ENCODE measurements around the gene CRIP2. TPM values are rescaled to one million over a fixed set of nuclear protein-coding genes. Genes with fewer than 3 reads are reported as not detected.

Gene CRIP2
- total and polyA plus RNA-seq, 2 of the 13 experiments (the other 11 are each of a cell fraction or from before 2014, with no cell fraction given) = 31.6 to 37.9 TPM

DNA sequence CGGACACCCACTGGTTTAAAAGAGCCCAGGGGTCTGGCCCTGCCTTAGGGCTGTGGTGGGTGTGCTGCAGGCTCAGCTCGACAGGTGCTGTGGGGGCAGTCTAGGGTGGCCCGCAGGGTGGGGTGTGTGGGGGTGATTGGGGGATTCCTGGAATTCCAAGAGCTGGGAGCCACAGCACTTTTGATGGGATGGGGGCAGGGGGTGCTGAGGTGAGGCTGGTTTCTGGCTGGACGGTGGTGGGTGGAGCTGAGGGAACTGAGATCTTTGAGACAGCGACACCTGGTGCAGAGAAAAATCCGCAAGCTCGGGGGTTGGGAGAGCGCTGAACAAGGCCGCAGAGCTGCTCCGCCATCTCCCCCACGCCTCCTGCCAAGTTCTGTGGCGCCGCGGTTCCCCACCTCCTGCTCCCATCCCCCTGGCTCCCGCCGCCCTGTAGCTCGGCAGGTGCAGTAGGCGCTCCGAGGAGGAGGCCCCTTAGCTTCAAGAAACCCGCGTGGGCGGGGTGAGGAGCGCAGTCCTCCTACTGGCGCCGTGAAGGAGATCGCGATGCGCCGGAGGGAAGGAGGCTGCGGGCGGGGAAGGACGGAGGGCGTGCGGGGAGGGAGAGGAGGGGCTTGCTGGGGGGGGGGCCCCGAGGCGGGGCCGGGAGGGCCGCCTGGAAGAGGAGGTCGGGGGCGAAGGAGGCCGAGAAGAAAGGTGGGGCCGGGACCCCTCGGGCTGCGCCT is 15.1 kb downstream of the CRIP2 start (continued):
- TF ChIP-seq, protein P1, sequence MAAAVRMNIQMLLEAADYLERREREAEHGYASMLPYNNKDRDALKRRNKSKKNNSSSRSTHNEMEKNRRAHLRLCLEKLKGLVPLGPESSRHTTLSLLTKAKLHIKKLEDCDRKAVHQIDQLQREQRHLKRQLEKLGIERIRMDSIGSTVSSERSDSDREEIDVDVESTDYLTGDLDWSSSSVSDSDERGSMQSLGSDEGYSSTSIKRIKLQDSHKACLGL (CRISPR knock-in tag; IDR thresholded peaks at IDR 0.05) = 0 out of 2 replicates have a peak, but pooled peaks have one; percentile 27
- TF ChIP-seq, protein P2, sequence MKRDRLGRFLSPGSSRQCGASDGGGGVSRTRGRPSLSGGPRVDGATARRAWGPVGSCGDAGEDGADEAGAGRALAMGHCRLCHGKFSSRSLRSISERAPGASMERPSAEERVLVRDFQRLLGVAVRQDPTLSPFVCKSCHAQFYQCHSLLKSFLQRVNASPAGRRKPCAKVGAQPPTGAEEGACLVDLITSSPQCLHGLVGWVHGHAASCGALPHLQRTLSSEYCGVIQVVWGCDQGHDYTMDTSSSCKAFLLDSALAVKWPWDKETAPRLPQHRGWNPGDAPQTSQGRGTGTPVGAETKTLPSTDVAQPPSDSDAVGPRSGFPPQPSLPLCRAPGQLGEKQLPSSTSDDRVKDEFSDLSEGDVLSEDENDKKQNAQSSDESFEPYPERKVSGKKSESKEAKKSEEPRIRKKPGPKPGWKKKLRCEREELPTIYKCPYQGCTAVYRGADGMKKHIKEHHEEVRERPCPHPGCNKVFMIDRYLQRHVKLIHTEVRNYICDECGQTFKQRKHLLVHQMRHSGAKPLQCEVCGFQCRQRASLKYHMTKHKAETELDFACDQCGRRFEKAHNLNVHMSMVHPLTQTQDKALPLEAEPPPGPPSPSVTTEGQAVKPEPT (CRISPR knock-in tag; IDR thresholded peaks at IDR 0.05; ENCODE audit: low read depth) = no peak
- TF ChIP-seq, protein P3, sequence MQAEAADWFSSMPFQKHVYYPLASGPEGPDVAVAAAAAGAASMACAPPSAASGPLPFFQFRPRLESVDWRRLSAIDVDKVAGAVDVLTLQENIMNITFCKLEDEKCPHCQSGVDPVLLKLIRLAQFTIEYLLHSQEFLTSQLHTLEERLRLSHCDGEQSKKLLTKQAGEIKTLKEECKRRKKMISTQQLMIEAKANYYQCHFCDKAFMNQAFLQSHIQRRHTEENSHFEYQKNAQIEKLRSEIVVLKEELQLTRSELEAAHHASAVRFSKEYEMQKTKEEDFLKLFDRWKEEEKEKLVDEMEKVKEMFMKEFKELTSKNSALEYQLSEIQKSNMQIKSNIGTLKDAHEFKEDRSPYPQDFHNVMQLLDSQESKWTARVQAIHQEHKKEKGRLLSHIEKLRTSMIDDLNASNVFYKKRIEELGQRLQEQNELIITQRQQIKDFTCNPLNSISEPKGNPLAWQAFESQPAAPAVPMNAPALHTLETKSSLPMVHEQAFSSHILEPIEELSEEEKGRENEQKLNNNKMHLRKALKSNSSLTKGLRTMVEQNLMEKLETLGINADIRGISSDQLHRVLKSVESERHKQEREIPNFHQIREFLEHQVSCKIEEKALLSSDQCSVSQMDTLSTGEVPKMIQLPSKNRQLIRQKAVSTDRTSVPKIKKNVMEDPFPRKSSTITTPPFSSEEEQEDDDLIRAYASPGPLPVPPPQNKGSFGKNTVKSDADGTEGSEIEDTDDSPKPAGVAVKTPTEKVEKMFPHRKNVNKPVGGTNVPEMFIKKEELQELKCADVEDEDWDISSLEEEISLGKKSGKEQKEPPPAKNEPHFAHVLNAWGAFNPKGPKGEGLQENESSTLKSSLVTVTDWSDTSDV (CRISPR knock-in tag; IDR thresholded peaks at IDR 0.05) = no peak
- TF ChIP-seq, protein P4, sequence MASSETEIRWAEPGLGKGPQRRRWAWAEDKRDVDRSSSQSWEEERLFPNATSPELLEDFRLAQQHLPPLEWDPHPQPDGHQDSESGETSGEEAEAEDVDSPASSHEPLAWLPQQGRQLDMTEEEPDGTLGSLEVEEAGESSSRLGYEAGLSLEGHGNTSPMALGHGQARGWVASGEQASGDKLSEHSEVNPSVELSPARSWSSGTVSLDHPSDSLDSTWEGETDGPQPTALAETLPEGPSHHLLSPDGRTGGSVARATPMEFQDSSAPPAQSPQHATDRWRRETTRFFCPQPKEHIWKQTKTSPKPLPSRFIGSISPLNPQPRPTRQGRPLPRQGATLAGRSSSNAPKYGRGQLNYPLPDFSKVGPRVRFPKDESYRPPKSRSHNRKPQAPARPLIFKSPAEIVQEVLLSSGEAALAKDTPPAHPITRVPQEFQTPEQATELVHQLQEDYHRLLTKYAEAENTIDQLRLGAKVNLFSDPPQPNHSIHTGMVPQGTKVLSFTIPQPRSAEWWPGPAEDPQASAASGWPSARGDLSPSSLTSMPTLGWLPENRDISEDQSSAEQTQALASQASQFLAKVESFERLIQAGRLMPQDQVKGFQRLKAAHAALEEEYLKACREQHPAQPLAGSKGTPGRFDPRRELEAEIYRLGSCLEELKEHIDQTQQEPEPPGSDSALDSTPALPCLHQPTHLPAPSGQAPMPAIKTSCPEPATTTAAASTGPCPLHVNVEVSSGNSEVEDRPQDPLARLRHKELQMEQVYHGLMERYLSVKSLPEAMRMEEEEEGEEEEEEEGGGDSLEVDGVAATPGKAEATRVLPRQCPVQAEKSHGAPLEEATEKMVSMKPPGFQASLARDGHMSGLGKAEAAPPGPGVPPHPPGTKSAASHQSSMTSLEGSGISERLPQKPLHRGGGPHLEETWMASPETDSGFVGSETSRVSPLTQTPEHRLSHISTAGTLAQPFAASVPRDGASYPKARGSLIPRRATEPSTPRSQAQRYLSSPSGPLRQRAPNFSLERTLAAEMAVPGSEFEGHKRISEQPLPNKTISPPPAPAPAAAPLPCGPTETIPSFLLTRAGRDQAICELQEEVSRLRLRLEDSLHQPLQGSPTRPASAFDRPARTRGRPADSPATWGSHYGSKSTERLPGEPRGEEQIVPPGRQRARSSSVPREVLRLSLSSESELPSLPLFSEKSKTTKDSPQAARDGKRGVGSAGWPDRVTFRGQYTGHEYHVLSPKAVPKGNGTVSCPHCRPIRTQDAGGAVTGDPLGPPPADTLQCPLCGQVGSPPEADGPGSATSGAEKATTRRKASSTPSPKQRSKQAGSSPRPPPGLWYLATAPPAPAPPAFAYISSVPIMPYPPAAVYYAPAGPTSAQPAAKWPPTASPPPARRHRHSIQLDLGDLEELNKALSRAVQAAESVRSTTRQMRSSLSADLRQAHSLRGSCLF (CRISPR knock-in tag; IDR thresholded peaks at IDR 0.05; ENCODE audit: borderline replicate concordance) = no peak
- TF ChIP-seq ZNF44 (CRISPR knock-in tag; IDR thresholded peaks at IDR 0.05) (no peak), ZZZ3 (CRISPR knock-in tag; IDR thresholded peaks at IDR 0.05; ENCODE audit: borderline replicate concordance) (no peak), ZNF841 (CRISPR knock-in tag; IDR thresholded peaks at IDR 0.05; ENCODE audit: borderline replicate concordance) (0 out of 2 replicates have a peak, but pooled peaks have one; percentile 16), ZNF431 (CRISPR knock-in tag; IDR thresholded peaks at IDR 0.05; ENCODE audit: borderline replicate concordance, low read depth) (no peak), NFE2L1 (CRISPR knock-in tag; IDR thresholded peaks at IDR 0.05; ENCODE audit: borderline replicate concordance) (no peak), YY1 (IDR thresholded peaks at IDR 0.05; ENCODE audit: insufficient read depth, insufficient replicate concordance, low read depth, low read length) (peak; percentile 56), NFKBIZ (CRISPR knock-in tag; IDR thresholded peaks at IDR 0.05) (no peak), ZKSCAN8 (CRISPR knock-in tag; IDR thresholded peaks at IDR 0.05; ENCODE audit: borderline replicate concordance) (no peak), NR3C1 (CRISPR knock-in tag; IDR thresholded peaks at IDR 0.05) (no peak), REPIN1 (CRISPR knock-in tag; IDR thresholded peaks at IDR 0.05; ENCODE audit: borderline replicate concordance, low read depth) (0 out of 2 replicates have a peak, but pooled peaks have one; percentile 27), NCOA1 (CRISPR knock-in tag; IDR thresholded peaks at IDR 0.05) (no peak), ZNF530 (CRISPR knock-in tag; IDR thresholded peaks at IDR 0.05; ENCODE audit: low read depth) (no peak)
- TF ChIP-seq, protein P5, sequence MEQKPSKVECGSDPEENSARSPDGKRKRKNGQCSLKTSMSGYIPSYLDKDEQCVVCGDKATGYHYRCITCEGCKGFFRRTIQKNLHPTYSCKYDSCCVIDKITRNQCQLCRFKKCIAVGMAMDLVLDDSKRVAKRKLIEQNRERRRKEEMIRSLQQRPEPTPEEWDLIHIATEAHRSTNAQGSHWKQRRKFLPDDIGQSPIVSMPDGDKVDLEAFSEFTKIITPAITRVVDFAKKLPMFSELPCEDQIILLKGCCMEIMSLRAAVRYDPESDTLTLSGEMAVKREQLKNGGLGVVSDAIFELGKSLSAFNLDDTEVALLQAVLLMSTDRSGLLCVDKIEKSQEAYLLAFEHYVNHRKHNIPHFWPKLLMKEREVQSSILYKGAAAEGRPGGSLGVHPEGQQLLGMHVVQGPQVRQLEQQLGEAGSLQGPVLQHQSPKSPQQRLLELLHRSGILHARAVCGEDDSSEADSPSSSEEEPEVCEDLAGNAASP (CRISPR knock-in tag; IDR thresholded peaks at IDR 0.05; ENCODE audit: borderline replicate concordance) = no peak

All from HepG2 (cell line).